Colonic mucosa (tissue), 4 donors: Measurements from ENCODE around the gene PPP2R5B. TPM values are rescaled to one million over a fixed set of nuclear protein-coding genes. Genes with fewer than 3 reads are reported as not detected.

Experiments used
- DNase-seq: peaks from one replicate; pipeline ENCODE4 v3.0.0-alpha.2; 2020
- H3K27ac ChIP-seq: fragments of 200-600 bp; one replicate; pipeline ENCODE4 v1.8.0; 2021
- H3K27me3 ChIP-seq: fragments of 200-600 bp; one replicate; pipeline ENCODE4 v1.8.0; 2021
- H3K36me3 ChIP-seq: fragments of 200-600 bp; one replicate; pipeline ENCODE4 v1.8.0; 2021
- H3K4me1 ChIP-seq: fragments of 200-600 bp; one replicate; pipeline ENCODE4 v1.8.0; 2021; ENCODE audit warnings: mild to moderate bottlenecking
- H3K4me3 ChIP-seq: fragments of 200-600 bp; one replicate; pipeline ENCODE4 v1.8.0; 2021
- H3K9ac ChIP-seq, 2 donors: one replicate each; pipeline ENCODE4 v1.7.0; 2013; ENCODE audit warnings: control low read depth in 2 of 2, low read depth in 2 of 2, low read length in 2 of 2
- H3K9me3 ChIP-seq: fragments of 200-600 bp; one replicate; pipeline ENCODE4 v1.8.0; 2021
- intact Hi-C: fragments of 100-400 bp; cut with DNase I; formaldehyde crosslinking; loops from one replicate; pipeline ENCODE4 v1.14.1; 2022
- total RNA-seq, 2 donors: library from RNA; stranded (reverse); fragmentation: NEBNext Ultra II Directional in 1 of 2; extraction: Animal tissue kit (Norgen Biotek cat#: 25700) in 1 of 2; gene quantifications; one replicate each; pipeline ENCODE4 v1.2.1, GENCODE V29; 2021
- TF ChIP-seq, protein P1 (sequence below): fragments of 200-600 bp; IDR thresholded peaks from one replicate; pipeline ENCODE4 v1.8.0; 2022; ENCODE audit warnings: antibody characterized with exemption, mild to moderate bottlenecking
- donor health status: healthy.
- donor health status: DM: no; HTN: no; CAD: no.
- donor health status: DM: no; HTN: no; CAD: no.

PPP2R5B gene
- total RNA-seq, 2 donors from 2014 or later = 18.6 to 36.1 TPM

GRCh38 chr11:64881476-64881875 lies 43.0 kb upstream of the PPP2R5B start:
- no peaks in the 10 kb centered on the region for H3K27me3 ChIP-seq
- no peaks in the 10 kb centered on the region for H3K36me3 ChIP-seq
- peaks cover 11% of the 10 kb centered on the region for H3K4me1 ChIP-seq
- no peak overlapping the region for H3K4me3 ChIP-seq
- TF ChIP-seq, protein P1, sequence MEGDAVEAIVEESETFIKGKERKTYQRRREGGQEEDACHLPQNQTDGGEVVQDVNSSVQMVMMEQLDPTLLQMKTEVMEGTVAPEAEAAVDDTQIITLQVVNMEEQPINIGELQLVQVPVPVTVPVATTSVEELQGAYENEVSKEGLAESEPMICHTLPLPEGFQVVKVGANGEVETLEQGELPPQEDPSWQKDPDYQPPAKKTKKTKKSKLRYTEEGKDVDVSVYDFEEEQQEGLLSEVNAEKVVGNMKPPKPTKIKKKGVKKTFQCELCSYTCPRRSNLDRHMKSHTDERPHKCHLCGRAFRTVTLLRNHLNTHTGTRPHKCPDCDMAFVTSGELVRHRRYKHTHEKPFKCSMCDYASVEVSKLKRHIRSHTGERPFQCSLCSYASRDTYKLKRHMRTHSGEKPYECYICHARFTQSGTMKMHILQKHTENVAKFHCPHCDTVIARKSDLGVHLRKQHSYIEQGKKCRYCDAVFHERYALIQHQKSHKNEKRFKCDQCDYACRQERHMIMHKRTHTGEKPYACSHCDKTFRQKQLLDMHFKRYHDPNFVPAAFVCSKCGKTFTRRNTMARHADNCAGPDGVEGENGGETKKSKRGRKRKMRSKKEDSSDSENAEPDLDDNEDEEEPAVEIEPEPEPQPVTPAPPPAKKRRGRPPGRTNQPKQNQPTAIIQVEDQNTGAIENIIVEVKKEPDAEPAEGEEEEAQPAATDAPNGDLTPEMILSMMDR = no peak
- intact Hi-C loops = no loop called here
- H3K27ac ChIP-seq = no peak overlapping the region
- H3K9ac ChIP-seq = no peak overlapping the region
- no peak for DNase-seq
- H3K9me3 ChIP-seq = no peaks in the 10 kb centered on the region

DNA sequence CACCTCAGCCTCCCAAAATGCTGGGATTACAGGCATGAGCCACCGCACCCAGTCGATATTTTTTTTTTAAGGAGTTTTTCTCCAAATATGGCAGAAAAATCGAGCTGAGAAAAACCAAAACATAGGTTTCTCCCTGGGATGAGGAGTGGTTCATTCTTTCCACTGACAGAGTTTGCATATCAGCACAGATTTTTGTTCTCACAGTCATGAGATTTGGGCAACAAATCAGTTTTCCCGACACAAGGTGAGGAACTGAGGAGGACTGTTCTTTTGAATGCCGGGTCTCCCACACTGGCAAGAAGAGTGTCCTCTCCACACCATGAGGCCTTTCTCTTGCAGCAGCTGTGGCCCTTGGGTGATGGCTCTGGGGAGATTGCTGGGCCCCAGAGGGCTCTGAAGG lies 42.2 kb upstream of the PPP2R5B start:
- no peak overlapping the region for H3K4me3 ChIP-seq
- no peaks in the 10 kb centered on the region for H3K27me3 ChIP-seq
- intact Hi-C loops = no loop called here
- no peaks in the 10 kb centered on the region for H3K36me3 ChIP-seq
- DNase-seq = no peak
- H3K9ac ChIP-seq = peak overlapping the region in 1 of 2 donors; percentile 19
- peaks cover 6% of the 10 kb centered on the region for H3K4me1 ChIP-seq
- H3K27ac ChIP-seq = no peak overlapping the region
- H3K9me3 ChIP-seq = no peaks in the 10 kb centered on the region
- TF ChIP-seq, protein P1 = no peak

DNA sequence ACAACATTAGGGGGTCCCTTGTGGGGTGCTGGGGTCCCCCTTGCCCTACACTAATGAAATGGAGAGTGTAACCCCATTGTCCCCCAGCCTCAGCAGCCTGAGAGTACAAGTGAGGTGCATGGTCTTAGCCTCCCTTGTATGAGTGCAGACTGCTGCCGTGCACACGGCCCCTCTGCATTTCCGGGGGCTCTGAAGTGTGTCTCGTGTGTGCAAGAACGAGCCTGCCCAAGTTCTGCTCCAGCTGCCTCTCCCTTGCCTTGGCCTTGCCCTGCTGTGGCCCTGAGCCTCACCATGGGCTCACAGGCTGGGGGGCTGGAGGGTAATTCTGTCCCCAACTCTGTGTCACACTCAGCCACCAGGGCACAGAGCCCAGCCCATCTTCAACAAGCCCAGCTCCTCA lies 40.9 kb upstream of the PPP2R5B start:
- TF ChIP-seq, protein P1 = no peak
- Histone ChIP-seq H3K9me3 (no peaks in the 10 kb centered on the region), H3K4me1 (peaks cover 6% of the 10 kb centered on the region), H3K27me3 (no peaks in the 10 kb centered on the region), H3K27ac (no peak overlapping the region), H3K9ac (no peak overlapping the region), H3K4me3 (no peak overlapping the region), H3K36me3 (no peaks in the 10 kb centered on the region)
- intact Hi-C loops = no loop called here
- DNase-seq = no peak

- TF ChIP-seq, protein P1 = no peak
- H3K36me3 ChIP-seq = no peaks in the 10 kb centered on the region
- intact Hi-C loops = no loop called here
- no peaks in the 10 kb centered on the region for H3K27me3 ChIP-seq
- peaks cover 6% of the 10 kb centered on the region for H3K4me1 ChIP-seq
- DNase-seq = no peak
- H3K9me3 ChIP-seq = no peaks in the 10 kb centered on the region
- H3K27ac ChIP-seq = no peak overlapping the region
- no peak overlapping the region for H3K9ac ChIP-seq
- no peak overlapping the region for H3K4me3 ChIP-seq
Measured at GRCh38 chr11:64884019-64884418, 40.5 kb upstream of the PPP2R5B start.

GRCh38 chr11:64885367-64886286 lies 38.9 kb upstream of the PPP2R5B start:
- DNase-seq = peak; percentile 37
- TF ChIP-seq, protein P1 = no peak
- intact Hi-C loops = no loop called here
- Histone ChIP-seq H3K36me3 (no peaks in the 10 kb centered on the region), H3K27ac (peak overlapping the region; percentile 39), H3K4me1 (no peaks in the 10 kb centered on the region), H3K4me3 (no peak overlapping the region), H3K9ac (peak overlapping the region in 1 of 2 donors; percentile 61), H3K27me3 (no peaks in the 10 kb centered on the region), H3K9me3 (no peaks in the 10 kb centered on the region)
